GM19324 (cell line): ENCODE data around the gene MXRA8.
"Not testable (repeated sequence)": the region's sequence is repeated elsewhere in the genome, so short reads cannot be mapped to it uniquely, and the experiment has no call there.

Experiments used
- ATAC-seq: cut with Tn5 transposase; IDR thresholded peaks from one replicate; pipeline ENCODE4 v1.9.1; 2021; ENCODE audit warnings: mild to moderate bottlenecking, moderate library complexity; ENCODE audit not compliant: unreplicated experiment, low FRiP score

The MXRA8 gene

DNA sequence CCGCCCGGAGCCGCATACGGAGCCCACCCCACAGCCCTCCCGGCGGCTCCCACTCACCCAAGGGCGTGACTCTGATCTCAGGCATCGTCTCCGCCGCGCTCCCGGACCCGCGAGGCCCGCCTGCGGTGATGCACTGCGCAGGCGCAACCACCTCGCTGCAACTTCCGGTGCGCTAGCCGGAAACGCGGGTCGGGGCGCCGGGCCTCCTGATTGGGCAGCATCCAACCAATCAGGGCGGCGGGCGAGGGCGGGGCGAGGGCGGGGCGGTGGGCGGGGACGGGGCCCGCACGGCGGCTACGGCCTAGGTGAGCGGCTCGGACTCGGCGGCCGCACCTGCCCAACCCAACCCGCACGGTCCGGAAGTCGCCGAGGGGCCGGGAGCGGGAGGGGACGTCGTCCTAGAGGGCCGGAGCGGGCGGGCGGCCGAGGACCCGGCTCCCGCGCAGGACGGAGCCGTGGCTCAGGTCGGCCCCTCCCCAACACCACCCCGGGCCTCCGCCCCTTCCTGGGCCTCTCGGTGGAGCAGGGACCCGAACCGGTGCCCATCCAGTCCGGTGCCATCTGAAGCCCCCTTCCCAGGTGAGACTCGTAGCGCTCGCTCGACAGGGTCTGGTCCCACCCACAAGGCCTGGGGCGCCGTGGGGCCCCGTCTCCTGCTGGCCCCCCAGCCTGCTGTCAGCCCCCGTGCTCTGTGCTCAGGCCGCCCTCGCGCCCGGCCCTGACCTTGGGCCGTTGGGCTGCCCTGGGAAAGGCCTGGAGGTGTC is 33.6 kb downstream of the MXRA8 start, which contains the start of the genes CPTP and INTS11:
Gene CPTP (plus strand): TSS at position 279 of the 764 bp plus-strand sequence. CDS start 2,109 bp downstream, outside the sequence.
Gene INTS11 (minus strand): TSS at position 137 of the 764 bp plus-strand sequence. CDS start 52 bp downstream, at position 85.
- ATAC-seq, result peak; percentile 67

DNA sequence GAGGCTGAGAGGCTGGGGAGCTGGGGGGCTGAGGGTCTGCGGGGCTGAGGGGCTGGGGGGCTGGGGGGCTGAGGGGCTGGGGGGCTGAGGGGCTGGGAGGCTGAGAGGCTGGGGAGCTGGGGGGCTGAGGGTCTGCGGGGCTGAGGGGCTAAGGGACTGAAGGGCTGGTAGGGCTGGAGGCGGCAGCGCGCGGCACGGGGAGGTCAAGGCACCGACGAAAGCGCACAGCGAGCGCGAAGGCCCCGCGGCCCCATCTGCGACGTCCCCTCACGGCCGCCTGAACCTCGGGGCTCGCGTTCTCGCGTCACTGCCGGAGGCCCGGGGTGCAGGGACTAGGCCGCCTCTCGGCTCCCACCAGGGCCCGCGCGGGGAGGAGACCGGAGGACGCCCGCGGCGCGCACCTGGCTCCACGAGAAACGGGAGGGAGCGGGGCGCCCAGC is 34.3 kb downstream of the MXRA8 start:
- peak; percentile 29 for ATAC-seq

DNA sequence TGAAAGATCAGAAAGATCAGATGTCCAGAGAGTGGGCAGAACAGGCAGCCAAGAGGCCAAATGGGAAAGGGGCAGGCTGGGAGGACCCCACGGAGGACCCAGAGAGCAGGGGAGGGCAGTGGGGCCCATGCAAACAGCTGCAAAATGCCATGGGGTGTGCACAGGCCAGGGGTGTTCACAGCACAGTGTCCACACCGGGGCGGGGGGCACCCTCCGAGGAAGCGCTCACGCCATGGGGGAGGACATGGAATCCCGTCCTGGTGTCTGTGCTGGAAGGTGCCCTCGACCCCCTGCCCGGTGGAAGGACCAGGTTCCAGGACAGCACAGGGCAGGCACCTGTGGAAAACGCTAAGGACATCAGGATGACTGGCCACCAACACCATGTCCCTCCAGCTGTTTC is 35.4 kb downstream of the MXRA8 start:
- ATAC-seq, result no peak

DNA sequence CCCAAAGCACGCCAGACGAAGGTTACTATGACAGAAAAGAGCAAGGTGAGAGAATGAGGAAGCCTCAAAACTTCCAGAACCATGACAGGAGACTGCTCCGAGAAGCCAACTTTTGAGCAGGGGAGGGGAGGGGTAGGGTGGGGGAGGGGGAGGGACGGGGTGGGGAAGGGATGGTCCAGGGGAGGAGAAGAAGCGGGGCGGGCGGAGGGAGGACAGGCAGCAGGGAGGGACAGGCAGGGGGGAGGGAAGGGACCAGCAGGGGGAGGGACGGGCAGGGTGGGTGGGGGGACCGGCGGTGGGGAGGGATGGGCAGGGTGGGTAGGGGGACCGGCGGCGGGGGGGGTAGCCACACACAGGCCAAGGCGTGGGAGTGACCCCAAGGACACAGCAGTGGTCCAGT is 35.9 kb downstream of the MXRA8 start:
- ATAC-seq, result no peak

DNA sequence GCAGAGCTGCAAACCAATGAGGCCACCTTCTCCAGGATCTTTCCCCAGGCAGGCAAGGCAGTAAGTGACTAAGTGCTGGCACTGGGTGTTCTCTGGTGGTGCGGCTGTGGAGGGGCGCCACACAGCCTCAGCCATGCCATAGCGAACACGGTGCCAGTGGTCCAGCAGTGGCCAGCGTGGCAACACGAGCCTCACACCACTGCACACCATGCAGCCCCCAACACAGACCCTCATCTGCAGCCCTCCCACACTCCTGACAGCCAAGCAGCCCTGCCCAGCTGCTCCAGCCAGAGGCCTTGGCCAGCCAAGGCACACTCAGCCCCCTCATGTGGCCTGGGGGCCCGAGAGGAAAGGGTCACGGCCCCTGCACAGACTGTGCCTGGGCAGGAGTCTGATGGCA is 36.9 kb downstream of the MXRA8 start:
- ATAC-seq, result no peak

DNA sequence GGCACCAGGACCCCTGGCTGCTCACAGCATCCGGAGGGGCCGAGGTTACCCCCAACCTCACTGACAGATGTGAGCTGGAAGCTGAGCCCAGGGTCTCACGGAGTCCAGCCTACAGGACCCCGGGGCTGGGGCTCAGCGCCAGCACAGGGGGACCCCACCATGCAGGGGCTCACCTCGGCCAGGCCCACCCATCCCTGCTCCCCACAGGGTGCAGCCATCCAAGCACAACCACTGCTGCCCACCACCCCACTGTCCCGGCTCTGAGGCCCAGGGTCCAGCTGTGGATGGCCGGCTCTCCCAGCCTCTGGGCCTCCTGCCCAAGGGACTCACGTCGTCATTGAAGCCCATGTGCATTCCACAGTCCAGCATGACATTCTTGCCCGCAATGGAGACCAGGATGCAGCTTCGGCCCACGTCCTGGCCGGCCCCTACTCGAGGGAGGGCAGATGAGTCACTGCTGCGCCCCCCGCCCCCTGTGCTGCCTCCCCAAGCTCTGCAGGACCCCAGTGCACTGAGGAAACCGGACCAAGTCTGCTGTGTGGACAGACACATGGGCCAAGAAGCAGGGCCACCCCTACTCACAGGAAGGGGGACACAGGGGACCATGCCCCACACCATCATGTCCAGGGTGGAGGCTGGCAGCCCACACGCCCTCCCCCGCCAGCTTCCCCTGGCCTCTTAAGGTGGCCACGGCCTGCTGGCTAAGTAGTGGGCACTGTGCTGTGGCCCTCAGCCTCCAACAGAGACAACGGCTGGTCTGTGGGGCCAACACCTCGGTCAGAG is 37.5 kb downstream of the MXRA8 start:
- no peak for ATAC-seq

DNA sequence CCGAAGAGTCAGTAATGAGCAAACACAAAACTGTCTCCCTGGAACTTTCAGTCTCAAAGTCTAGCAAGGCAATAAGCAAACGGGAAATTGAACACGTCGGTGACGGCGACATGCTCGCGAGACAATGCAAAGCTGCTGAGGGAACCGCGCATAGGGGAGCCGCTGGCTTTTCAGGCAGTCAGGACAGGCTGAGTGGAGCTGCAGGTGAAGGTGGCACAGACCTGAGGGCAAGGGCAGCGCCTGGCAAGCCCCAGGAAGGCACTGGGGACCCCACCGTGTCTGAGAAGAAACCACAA is 38.8 kb downstream of the MXRA8 start:
- no peak for ATAC-seq

DNA sequence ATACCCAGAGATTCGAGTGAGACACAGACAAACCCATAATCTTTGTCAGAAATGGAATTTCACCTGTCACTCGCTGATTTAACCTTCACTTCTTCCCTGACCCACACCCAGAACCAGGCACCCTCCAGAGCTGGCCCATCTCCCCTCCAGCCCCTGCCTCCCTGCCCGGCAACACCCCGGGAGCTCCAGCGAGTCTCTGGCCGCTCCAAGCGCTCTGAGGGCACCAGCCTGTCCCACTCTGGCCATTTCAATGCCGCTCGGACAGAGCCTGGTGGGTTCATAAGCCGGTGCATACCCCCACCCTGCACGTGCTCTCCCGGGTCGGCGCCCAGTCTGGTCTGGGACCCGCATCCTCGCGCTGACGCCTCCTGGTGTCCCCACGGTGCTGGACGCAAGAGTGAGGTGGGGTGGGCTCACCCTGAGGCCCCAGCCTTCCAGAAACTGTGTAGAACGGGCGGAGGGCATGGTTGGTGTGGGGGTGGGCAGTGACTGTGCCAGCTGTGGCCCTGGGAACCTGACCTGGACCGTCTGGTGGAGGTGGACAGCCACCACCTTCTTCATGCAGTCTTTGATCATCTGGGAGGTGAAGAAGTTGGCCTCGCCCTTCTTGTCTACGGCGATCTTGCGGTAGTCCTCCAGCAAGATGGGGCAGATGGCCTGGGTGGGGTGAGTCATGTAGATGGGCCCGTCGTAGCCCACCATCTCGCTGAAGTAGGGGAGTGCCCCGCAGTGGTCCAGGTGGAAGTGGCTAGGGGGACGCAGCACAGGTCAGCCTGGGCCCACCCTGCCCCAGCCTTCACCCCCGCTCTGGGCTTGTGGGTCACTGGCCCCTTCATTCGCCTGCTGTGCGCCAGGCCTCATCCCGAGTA is 39.3 kb downstream of the MXRA8 start:
- no peak for ATAC-seq

DNA sequence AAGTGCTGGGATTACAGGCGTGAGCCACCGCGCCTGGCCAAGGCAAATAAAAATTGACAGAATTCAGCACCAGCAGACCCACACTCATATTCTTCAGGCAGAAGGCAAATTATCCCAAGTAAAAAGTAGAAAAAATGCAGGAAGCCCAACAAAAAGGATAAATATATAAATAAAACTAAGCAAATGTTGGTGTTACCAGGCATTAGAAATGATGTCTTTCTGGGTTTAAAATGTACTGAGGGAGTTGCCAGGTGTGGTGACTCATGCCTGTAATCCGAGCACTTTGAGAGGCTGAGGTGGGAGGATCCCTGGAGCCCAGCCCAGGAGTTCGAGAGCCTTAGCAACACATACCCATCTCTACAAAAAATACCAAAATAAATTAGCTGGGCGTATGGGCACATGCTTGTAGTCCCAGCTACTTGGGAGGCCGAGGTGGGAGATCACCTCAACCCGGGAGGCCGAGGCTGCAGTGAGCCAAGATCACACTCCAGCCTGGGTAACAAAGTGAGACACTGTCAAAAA is 40.2 kb downstream of the MXRA8 start:
- ATAC-seq, result no peak

DNA sequence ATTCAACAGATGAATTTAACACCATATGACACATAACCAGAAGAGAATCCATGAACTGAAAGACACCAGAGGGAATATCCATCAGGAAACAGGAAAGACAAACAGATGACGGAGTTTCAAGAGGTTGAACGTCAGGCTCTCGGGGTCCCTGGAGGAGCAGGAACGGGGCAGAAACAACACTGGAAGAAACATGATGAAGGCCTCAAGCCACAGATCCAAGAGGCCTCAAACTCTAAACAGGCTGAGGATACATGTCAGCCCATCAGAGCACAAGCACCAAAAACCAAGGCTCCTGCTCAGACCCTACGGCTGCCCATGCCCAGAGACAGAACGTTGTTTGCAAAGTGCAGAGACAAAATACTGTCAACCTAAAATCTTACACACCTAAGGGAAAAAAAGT is 40.9 kb downstream of the MXRA8 start:
- ATAC-seq, result no peak

DNA sequence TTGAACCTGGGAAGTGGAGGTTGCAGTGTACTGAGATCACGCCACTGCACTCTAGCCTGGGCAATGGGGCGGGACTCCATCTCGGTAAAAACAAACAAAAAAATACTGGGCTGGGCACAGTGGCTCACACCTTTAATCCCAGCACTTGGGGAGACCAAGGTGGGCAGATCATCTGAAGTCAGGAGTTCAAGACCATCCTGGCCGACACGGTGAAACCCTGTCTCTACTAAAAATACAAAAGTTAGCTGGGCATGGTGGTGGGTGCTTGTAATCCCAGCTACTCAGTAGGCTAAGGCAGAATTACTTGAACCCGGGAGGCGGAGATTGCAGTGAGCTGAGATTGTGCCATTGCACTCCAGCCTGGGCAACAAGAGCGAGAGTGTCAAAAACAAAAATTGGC is 42.2 kb downstream of the MXRA8 start:
- not testable (repeated sequence) for ATAC-seq

DNA sequence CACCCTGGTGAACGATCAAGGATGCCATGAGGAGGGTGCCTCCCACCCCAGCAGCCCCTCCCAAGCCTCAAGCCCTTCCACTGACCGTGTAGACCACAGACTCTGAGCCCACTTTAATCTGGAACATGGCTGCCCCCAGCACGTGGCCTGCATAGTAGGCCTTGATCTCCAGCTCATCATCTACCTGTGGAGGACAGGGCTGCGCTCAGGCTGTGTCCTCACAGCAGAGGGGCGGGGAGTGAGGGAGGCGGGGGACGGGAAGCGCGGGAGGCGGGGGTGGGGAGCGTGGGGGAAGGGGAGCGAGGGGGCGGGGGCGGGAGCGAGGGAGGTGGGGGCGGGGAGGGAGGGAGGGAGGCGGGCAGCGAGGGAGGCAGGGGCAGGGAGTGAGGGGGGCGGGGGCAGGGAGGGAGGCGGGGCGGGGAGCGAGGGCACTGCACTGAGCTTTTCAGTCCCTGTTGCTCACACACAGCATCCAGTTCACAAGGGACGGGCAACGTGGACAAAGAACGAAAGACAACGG is 42.9 kb downstream of the MXRA8 start:
- no peak for ATAC-seq

DNA sequence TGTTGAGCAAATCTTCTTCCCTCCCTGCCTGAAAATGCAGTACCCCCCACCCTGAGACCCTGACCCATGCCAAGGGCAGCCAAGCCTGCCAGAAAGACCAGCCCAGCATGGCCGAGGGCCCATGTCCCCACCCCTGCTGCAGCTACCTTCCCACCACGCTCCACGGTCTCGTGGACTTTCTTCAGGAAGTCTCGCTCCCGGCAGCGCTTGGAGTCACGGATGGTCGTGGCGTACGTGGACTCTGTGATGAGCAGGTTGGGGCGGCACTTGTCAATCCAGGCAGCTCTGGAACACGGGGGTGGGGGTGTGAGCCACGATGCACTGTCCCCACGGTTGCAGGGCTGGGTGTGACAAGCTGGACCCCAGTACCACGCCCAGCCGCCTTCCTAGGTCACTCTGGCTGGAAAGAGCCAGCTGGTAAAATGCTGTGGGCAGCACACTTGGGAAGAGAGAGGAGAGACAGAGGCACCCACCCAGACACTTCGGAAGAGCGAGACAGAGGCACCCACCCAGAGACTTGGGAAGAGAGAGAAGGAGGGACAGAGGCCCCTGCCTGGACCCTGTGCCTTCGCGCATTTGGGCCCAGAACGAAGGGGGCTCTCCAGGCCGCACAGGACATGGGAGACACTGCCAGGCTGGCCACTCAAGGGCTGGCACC is 43.5 kb downstream of the MXRA8 start:
- no peak for ATAC-seq

DNA sequence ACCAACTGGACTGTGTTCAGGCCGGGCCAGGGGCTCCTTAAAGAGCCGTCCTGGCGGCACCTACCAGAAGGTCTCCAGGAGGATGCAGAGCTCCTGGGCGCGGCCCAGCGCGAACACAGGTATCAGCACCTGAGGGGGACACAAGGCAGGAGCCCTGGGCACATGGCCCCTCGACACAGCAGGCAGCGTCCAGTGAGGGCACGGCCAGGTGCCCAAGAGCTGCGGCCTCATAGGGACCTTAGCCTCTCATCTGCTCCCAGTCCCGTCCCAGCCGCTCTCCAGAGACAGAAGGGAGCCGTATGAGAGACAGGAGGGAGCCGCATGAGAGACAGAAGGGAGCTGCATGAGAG is 44.1 kb downstream of the MXRA8 start:
- no peak for ATAC-seq

DNA sequence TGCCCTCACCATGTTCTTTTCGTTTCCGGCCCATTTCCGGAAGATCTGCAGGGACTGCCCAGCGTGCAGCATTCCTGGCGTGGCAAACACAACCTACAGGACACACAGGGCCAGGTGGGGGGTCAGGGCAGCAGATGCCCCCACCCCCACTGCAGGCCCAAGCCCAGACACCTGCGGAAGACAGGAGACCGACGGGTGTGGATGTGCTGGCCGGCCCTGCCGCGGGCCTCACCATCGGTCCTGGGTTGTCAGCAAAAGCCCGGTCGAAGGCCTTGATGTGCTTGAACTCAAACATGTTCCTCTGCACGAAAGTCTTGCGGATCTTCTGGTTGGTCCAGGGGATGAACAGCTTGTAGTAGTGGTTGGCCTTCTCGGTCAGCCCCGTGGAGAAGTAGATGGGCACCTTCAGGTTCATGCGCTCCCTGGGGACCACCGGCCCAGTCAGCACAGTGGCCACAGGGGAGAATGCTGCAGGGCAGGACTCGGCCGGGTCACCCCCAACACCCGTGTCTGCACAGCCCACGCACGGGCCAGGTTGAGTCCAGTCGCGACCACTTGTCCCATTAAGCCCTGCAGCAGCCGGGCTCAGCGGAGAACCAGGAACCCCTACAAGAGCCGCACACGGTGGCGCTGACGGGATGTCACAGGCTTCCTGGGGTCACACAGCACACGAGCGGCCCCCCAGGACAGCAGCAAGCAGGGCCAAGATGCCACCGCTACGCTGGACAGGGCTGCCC is 44.7 kb downstream of the MXRA8 start:
- no peak for ATAC-seq

DNA sequence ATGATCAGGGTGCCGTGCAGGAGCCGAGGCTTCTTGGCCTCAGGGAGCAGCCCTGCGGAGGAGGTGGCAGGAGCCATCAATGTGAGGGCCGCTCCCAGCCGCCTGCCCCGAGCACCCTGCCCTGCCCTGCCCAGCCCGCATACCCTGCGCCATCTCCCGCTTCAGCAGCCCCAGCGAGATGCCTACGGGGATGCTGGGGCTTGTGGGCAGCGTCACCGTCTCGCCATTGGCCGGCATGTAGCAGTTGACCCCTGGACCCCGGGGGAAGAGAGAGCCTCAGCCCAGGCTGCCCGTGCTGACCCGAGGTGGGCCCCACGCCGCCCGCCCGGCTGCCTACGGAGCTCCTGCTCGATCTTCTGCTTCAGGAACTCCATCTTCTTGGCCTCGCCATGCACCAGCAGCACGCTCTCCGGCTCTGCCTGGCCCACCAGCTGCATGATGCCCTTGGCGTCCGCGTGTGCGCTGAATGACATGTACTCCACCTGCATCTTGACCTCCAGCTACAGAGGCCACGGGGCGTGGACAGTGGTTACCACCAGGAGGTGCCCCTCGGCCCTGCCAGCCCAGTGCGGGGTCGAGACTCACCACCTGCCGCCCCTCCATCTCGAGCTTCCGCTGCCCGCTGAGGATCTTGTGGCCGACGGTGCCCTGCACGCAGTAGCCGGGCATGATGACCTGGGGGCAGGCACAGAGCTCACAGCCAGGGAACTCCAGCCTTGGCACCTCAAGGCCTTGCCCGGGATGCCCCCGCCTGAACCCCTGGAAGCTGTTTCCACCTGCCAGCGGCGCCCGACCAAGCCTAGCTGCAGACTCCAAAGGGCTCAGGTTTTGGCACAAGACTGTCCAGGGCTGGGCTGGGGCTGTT is 45.7 kb downstream of the MXRA8 start:
- no peak for ATAC-seq

DNA sequence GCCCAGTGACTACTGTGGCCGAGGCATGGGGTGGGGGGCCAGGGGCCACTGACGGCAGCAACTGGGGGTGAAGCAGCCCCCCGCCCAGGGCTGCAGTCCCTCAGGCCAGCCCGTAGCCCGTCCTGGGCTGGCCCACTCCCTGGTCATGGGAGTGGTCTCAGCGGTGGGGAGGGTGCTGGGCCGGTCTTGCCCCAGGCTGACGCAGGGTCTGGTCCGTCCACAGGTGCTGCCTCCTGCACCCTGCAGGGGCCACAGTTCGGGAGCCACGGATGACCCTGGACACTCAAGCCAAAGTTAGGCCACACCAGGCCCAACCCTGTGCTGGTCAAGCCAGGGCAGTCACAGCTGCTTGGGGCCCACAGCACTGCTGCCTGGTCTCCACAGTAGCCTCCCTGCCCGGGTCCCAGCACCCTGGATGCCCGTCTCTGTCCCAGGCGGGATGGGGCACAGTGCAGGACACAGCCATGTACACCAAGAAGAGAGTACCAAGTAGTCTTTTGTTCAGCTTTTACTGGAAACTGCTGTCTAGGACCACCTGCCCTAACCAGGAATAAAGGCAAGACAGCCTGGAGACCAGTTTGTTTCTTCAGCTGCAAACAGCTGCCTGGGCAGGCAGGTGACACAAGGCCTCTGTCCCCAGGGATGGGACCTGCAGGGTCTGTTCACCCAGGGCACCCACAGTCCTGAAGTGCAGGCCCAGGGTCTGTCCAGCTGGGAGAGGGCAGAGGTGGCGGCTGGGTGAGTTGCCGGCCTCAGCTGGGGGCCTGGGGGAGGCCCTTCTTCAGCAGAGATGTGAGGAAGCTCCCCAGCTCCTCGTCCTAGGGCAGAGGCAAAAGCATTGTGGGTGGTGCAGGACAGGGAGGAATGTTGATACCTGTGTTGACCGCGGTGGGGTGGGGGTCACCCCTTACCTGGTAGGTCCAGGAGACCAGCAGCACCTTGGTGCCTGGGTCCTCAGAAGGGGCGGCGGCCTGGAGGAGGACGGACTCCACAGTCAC is 46.9 kb downstream of the MXRA8 start:
- ATAC-seq, result no peak
